ENCODE data around the gene HERC3. TPM values are rescaled to one million over a fixed set of nuclear protein-coding genes. Genes with fewer than 3 reads are reported as not detected.
A peak's percentile ranks its signal among the peaks of the same experiment; 100 is the strongest.

The HERC3 gene
- total and polyA plus RNA-seq, 2 of the 13 experiments (the other 11 are each of a cell fraction or from before 2014, with no cell fraction given), result 3.8 to 6.2 TPM

- peak; percentile 40; the same call in 1 of the 2 replicates for TF ChIP-seq ARID4A (CRISPR knock-in tag; IDR thresholded peaks at IDR 0.05; ENCODE audit: borderline replicate concordance)
- TF ChIP-seq GRHL1 (CRISPR knock-in tag; conservative IDR thresholded peaks at IDR 0.05), result no peak
- no peak for TF ChIP-seq KDM5A (IDR thresholded peaks at IDR 0.05; ENCODE audit: borderline replicate concordance, low read length)
- TF ChIP-seq ZNF337 (CRISPR knock-in tag; IDR thresholded peaks at IDR 0.05; ENCODE audit: borderline replicate concordance, low read depth), result no peak
- peak; percentile 74; the same call in 1 of the 2 replicates for TF ChIP-seq ZSCAN31 (CRISPR knock-in tag; IDR thresholded peaks at IDR 0.05; ENCODE audit: low read depth)
- TF ChIP-seq GABPB1 (CRISPR knock-in tag; IDR thresholded peaks at IDR 0.05), result peak; percentile 81
- 0 out of 2 replicates have a peak, but pooled peaks have one; percentile 26 for TF ChIP-seq ZNF232 (CRISPR knock-in tag; IDR thresholded peaks at IDR 0.05; ENCODE audit: borderline replicate concordance)
- TF ChIP-seq ZNF101 (CRISPR knock-in tag; IDR thresholded peaks at IDR 0.05; ENCODE audit: borderline replicate concordance, low read depth), result no peak
- TF ChIP-seq MTERF4 (CRISPR knock-in tag; IDR thresholded peaks at IDR 0.05), result no peak
- peak; percentile 35; the same call in 1 of the 2 replicates for TF ChIP-seq ZBTB38 (CRISPR knock-in tag; IDR thresholded peaks at IDR 0.05)
- 0 out of 2 replicates have a peak, but pooled peaks have one; percentile 25 for TF ChIP-seq ZNF556 (CRISPR knock-in tag; IDR thresholded peaks at IDR 0.05; ENCODE audit: borderline replicate concordance)
- peak; percentile 41 for TF ChIP-seq ZNF574 (CRISPR knock-in tag; IDR thresholded peaks at IDR 0.05)
- peak; percentile 79 for TF ChIP-seq ARNTL (CRISPR knock-in tag; IDR thresholded peaks at IDR 0.05)
- TF ChIP-seq CENPX (CRISPR knock-in tag; IDR thresholded peaks at IDR 0.05), result no peak
- TF ChIP-seq CEBPG (CRISPR knock-in tag; IDR thresholded peaks at IDR 0.05), result no peak
- no peak for TF ChIP-seq KDM4B (CRISPR knock-in tag; IDR thresholded peaks at IDR 0.05)
- TF ChIP-seq SAFB2 (CRISPR knock-in tag; IDR thresholded peaks at IDR 0.05; ENCODE audit: borderline replicate concordance, low read depth), result no peak; the same call in 1 of the 2 replicates
These were observed at the start of gene HERC3 (continued) for GRCh38 chr4:88591787-88592599.
